ENCODE data around the gene ITGB1. TPM values are rescaled to one million over a fixed set of nuclear protein-coding genes. Genes with fewer than 3 reads are reported as not detected.

The ITGB1 gene
- total RNA-seq, 1 donor from 2014 or later = 193 TPM

DNA sequence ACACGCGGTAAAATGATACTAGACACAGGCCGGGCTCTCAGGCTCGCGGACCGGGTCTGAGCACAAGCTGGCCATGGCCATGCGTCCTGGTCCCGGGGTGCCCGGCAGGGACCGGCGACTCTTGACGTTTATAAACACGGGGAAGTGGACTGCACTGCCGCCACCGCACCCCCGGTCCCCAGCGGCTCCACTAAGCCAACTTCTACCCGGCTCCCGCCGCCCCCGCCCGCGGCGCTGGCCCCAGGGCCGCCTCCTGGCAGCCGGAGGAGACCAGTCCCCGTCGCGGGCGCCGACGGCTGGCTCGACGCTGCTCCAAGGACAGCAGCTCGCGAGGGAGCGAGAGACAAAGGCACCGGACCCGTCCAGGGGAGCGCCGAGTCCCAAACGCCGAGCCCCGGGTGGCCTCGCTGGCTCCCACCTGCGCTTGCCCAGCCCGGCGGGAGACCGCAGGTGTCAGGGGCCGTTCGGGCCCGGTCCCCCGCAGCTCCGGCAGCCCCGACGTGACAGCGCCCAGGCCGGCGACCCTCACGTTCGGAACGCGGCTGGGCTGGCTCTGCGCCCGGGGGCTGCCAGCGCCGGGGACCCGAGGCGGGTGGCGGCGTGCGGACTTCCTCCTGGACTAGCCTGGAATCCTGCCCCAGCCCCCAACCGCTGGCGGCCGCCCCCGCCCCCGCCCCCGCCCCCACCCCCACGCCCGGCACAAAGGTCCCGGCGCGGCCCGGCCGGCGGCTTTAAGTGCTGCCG is 517 bp downstream of the ITGB1 start:
- H3K27me3 ChIP-seq = no peaks in the 10 kb centered on the region
- peak overlapping the region; percentile 92 for H3K27ac ChIP-seq
- DNase-seq (ENCODE audit: extremely low spot score in 2 of 2) = peak in 1 of 2 donors; percentile 89
- TF ChIP-seq, protein P1, sequence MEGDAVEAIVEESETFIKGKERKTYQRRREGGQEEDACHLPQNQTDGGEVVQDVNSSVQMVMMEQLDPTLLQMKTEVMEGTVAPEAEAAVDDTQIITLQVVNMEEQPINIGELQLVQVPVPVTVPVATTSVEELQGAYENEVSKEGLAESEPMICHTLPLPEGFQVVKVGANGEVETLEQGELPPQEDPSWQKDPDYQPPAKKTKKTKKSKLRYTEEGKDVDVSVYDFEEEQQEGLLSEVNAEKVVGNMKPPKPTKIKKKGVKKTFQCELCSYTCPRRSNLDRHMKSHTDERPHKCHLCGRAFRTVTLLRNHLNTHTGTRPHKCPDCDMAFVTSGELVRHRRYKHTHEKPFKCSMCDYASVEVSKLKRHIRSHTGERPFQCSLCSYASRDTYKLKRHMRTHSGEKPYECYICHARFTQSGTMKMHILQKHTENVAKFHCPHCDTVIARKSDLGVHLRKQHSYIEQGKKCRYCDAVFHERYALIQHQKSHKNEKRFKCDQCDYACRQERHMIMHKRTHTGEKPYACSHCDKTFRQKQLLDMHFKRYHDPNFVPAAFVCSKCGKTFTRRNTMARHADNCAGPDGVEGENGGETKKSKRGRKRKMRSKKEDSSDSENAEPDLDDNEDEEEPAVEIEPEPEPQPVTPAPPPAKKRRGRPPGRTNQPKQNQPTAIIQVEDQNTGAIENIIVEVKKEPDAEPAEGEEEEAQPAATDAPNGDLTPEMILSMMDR (IDR thresholded peaks at IDR 0.05) = no peak
- TF ChIP-seq POLR2A (IDR thresholded peaks at IDR 0.05) (no peak), POLR2AphosphoS5 (IDR thresholded peaks at IDR 0.05; ENCODE audit: insufficient read depth in 1 of 2, low read depth in 1 of 2) (no peak)
- no peaks in the 10 kb centered on the region for H3K36me3 ChIP-seq
- peak overlapping the region; percentile 86 to 100 for H3K4me3 ChIP-seq
- intact Hi-C loops (cut with DNase I) = loop anchor here (2.0 kb wide), 1 partner anchor 47 kb away; no protein-coding TSS in a partner anchor
- no peaks in the 10 kb centered on the region for H3K9me3 ChIP-seq
- H3K4me1 ChIP-seq = peaks cover 74% of the 10 kb centered on the region

DNA sequence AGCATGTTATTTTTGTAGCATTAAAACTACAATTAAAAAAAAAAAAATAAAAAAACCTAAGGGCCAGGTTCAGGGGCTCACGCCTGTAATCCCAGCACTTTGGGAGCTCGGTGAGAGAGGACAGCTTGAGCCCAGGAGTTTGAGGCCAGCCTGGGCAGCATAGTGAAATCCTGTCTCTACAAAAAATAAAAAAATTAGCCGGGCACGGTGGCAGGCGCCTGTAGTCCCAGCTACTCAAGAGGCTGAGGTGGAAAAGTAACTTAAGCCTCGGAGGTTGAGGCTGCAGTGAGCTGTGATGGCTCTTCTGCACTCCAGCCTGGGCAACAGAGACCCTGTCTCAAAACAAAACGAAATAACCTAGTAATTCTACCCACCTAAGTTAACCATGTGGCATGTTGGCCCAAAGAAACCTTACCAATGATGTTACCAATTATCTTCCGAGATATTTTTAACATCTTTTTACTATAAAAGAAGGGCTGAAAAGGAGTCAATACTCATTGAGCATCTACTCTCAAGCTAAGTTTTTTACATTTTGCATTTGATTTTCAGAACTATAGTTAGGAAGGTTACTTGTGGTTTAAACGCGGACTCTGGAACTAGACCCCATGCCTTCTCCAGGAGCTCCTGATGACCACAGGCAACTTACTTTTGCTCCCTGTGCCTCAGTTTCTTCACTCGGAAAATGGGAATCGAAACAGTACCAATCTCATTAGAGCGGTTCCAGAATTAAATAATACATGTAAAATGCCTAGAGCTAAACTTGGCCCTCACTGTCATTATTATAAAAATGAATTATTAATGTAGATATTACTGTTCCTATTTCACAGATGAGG is 1.4 kb downstream of the ITGB1 start:
- Histone ChIP-seq H3K36me3 (no peaks in the 10 kb centered on the region), H3K4me3 (peak overlapping the region; percentile 86 to 100), H3K27ac (peak overlapping the region; percentile 92), H3K4me1 (peaks cover 74% of the 10 kb centered on the region), H3K9me3 (no peaks in the 10 kb centered on the region), H3K27me3 (no peaks in the 10 kb centered on the region)
- intact Hi-C loops (cut with DNase I) = no loop called here
- no peak for TF ChIP-seq POLR2AphosphoS5 (IDR thresholded peaks at IDR 0.05; ENCODE audit: insufficient read depth in 1 of 2, low read depth in 1 of 2)
- TF ChIP-seq, protein P1 (IDR thresholded peaks at IDR 0.05) = no peak
- TF ChIP-seq POLR2A (IDR thresholded peaks at IDR 0.05) = no peak
- no peak for DNase-seq (ENCODE audit: extremely low spot score in 2 of 2)

DNA sequence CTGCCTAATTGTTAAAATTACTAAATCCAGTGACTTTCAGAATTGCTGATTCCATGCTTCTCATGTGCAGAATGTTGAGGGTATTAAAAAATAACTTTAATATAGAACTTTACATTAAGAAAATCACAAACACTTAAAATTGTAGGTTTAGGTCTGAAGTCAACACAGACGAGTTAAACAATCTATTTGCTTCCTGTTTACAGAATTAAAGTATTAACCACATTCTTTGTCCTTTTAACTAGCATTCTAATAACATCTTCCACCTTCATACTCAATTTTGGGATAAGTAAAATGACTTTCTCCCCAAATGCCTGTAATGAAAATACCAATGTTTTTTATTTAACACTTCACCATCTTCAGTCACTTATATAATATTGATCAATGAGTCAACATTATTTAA is 2.2 kb downstream of the ITGB1 start:
- DNase-seq (ENCODE audit: extremely low spot score in 2 of 2) = no peak
- H3K27ac ChIP-seq = peak overlapping the region; percentile 92
- no peaks in the 10 kb centered on the region for H3K9me3 ChIP-seq
- H3K4me3 ChIP-seq = peak overlapping the region; percentile 86 to 100
- no peaks in the 10 kb centered on the region for H3K27me3 ChIP-seq
- intact Hi-C loops (cut with DNase I) = no loop called here
- H3K4me1 ChIP-seq = peaks cover 76% of the 10 kb centered on the region
- H3K36me3 ChIP-seq = no peaks in the 10 kb centered on the region
- TF ChIP-seq, protein P1 (IDR thresholded peaks at IDR 0.05) = no peak
- TF ChIP-seq POLR2A (IDR thresholded peaks at IDR 0.05) = no peak
- TF ChIP-seq POLR2AphosphoS5 (IDR thresholded peaks at IDR 0.05; ENCODE audit: insufficient read depth in 1 of 2, low read depth in 1 of 2) = no peak

DNA sequence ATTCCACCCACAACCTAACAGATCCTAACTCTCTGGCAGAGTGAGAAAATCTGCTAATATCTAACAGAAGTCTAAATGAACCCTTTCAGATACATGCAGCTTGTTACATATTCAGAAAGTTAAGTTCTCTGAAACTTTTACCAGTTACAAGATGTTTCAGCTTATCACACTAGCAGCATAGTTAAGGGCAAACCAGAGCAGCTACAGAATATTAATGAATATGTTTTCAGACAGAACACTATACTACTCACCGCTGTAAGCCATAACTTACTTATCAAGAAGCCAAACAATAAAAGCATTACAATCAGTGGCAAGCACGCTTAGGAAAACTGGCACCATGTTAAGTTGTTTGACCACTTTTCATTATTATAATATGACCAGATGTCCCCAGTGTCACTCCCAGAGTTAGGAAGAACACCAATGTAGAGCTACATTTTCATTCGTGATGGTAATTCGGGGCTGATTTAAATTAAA is 2.7 kb downstream of the ITGB1 start:
- intact Hi-C loops (cut with DNase I) = no loop called here
- no peak for DNase-seq (ENCODE audit: extremely low spot score in 2 of 2)
- TF ChIP-seq POLR2A (IDR thresholded peaks at IDR 0.05) (no peak), POLR2AphosphoS5 (IDR thresholded peaks at IDR 0.05; ENCODE audit: insufficient read depth in 1 of 2, low read depth in 1 of 2) (no peak)
- TF ChIP-seq, protein P1 (IDR thresholded peaks at IDR 0.05) = no peak
- peaks cover 81% of the 10 kb centered on the region for H3K4me1 ChIP-seq
- no peaks in the 10 kb centered on the region for H3K36me3 ChIP-seq
- H3K27ac ChIP-seq = peak overlapping the region; percentile 92
- no peaks in the 10 kb centered on the region for H3K9me3 ChIP-seq
- H3K27me3 ChIP-seq = no peaks in the 10 kb centered on the region
- H3K4me3 ChIP-seq = peak overlapping the region; percentile 35 to 86
